OCI-LY1 (cell line): ENCODE measurements around the gene ZNF480.
"Not testable (repeated sequence)": the region's sequence is repeated elsewhere in the genome, so short reads cannot be mapped to it uniquely, and the experiment has no call there.

Experiments
- H2AFZ ChIP-seq: fragments of 200-600 bp; sonication (generic), shearing (Covaris generic); 2 replicates; pipeline ENCODE4 v1.6.0; 2014; ENCODE audit warnings: antibody characterized with exemption, mild to moderate bottlenecking, low read length
- H3F3A ChIP-seq: fragments of 200-600 bp; sonication (generic), shearing (Covaris generic); 2 replicates; pipeline ENCODE4 v1.6.0; 2014; ENCODE audit warnings: mild to moderate bottlenecking, antibody characterized with exemption, low read length, moderate library complexity; ENCODE audit not compliant: insufficient read depth
- H3K27ac ChIP-seq: fragments of 200-600 bp; sonication (generic); 2 replicates; pipeline ENCODE4 v1.5.1; 2014; ENCODE audit warnings: low read length, mixed run types, mild to moderate bottlenecking, low read depth; ENCODE audit not compliant: poor library complexity, severe bottlenecking
- H3K27me3 ChIP-seq: fragments of 200-600 bp; sonication (generic); 2 replicates; pipeline ENCODE4 v1.6.0; 2014; ENCODE audit warnings: antibody characterized with exemption, mild to moderate bottlenecking, low read length, moderate library complexity; ENCODE audit not compliant: insufficient read depth
- H3K36me3 ChIP-seq: fragments of 200-600 bp; sonication (generic); 2 replicates; pipeline ENCODE4 v1.6.1; 2014; ENCODE audit warnings: mild to moderate bottlenecking, antibody characterized with exemption, low read length, moderate library complexity, mixed read lengths; ENCODE audit not compliant: insufficient read depth
- H3K4me1 ChIP-seq: fragments of 200-600 bp; sonication (generic); 2 replicates; pipeline ENCODE4 v1.5.1; 2014; ENCODE audit warnings: mild to moderate bottlenecking, low read length, moderate library complexity; ENCODE audit not compliant: insufficient read depth, severe bottlenecking
- H3K4me2 ChIP-seq: fragments of 200-600 bp; sonication (generic), shearing (Covaris generic); 2 replicates; pipeline ENCODE4 v1.6.1; 2014; ENCODE audit warnings: low read length
- H3K4me3 ChIP-seq: fragments of 200-600 bp; sonication (generic); 2 replicates; pipeline ENCODE4 v1.5.1; 2014; ENCODE audit warnings: low read length, low read depth, mild to moderate bottlenecking, mixed read lengths; ENCODE audit not compliant: poor library complexity, severe bottlenecking
- H3K79me2 ChIP-seq: fragments of 200-600 bp; shearing (Covaris generic); 2 replicates; pipeline ENCODE4 v1.6.1; 2016; ENCODE audit warnings: mixed run types, low read length, mixed read lengths; ENCODE audit not compliant: insufficient read depth
- H3K9ac ChIP-seq: fragments of 200-600 bp; sonication (generic), shearing (Covaris generic); 2 replicates; pipeline ENCODE4 v1.6.1; 2014; ENCODE audit warnings: mild to moderate bottlenecking, low read length, mixed read lengths
- H3K9me2 ChIP-seq: fragments of 200-600 bp; sonication (generic), shearing (Covaris generic); 2 replicates; pipeline ENCODE4 v1.6.1; 2014; ENCODE audit warnings: low read depth, mild to moderate bottlenecking, low read length, mixed read lengths
- H3K9me3 ChIP-seq: fragments of 200-600 bp; shearing (Covaris generic); 2 replicates; pipeline ENCODE4 v1.6.1; 2014; ENCODE audit warnings: low read length, mixed read lengths
- H4K20me1 ChIP-seq: fragments of 200-600 bp; sonication (generic), shearing (Covaris generic); 2 replicates; pipeline ENCODE4 v1.6.0; 2016; ENCODE audit warnings: mild to moderate bottlenecking, low read length; ENCODE audit not compliant: insufficient read depth
- EZH2 ChIP-seq: fragments of 200-600 bp; sonication (generic), shearing (Covaris generic); IDR thresholded peaks from 2 replicates; pipeline ENCODE4 v1.8.0; 2017; ENCODE audit warnings: borderline replicate concordance, mixed run types, mild to moderate bottlenecking, antibody characterized with exemption, low read length, moderate library complexity, mixed read lengths
- TF ChIP-seq, protein P1 (sequence below): fragments of 200-600 bp; sonication (generic), shearing (Covaris generic); IDR thresholded peaks from 2 replicates; pipeline ENCODE4 v1.5.1; 2017; ENCODE audit warnings: mild to moderate bottlenecking, antibody characterized with exemption, low read length, moderate library complexity, mixed read lengths

ZNF480 gene

DNA sequence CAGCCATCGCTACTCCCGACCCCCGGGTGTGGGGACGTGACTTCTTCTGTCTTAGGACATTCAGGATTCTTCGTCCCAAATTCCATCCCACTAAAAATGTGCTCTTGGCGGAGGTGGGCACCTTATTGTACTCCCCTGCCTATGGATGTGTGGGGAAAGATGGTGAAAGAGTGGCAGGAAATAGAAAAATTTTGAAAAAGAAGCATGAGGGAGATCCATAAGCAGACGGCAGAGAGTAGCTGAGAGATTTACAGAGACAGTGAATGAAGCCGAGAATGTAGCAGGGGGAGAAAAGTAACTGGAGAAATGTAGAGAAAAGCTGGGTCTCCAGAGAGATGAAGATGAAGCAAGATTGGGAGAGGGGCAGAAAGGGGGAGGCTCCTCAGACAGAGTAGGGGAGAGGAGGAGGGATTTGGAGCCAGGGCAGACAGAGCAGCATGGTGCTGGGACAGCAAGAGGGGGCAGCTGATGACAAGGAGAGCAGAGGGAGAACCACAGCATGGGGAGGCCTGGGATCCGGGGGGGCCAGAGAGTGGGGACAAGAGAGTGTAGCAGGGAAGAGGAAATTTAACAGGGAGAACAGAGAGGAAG is 39.9 kb downstream of the ZNF480 start:
- Histone ChIP-seq H3K27me3 (no peaks in the 10 kb centered on the region), H2AFZ (no peak overlapping the region), H3K79me2 (no peaks in the 10 kb centered on the region), H3K9ac (no peak overlapping the region), H4K20me1 (no peaks in the 10 kb centered on the region), H3K27ac (no peak overlapping the region), H3K4me1 (no peaks in the 10 kb centered on the region), H3K4me2 (no peak overlapping the region), H3K4me3 (no peak overlapping the region), H3K9me3 (peaks cover 5% of the 10 kb centered on the region; the same call in 1 of the 2 replicates), H3K9me2 (no peaks in the 10 kb centered on the region), H3F3A (no peaks in the 10 kb centered on the region), H3K36me3 (no peaks in the 10 kb centered on the region)
- no peak for TF ChIP-seq EZH2

GRCh38 chr19:52339022-52339421 is 42.1 kb downstream of the ZNF480 start:
- not testable (repeated sequence) for H3K27me3 ChIP-seq, H3K36me3 ChIP-seq, H3K4me2 ChIP-seq, H3K4me1 ChIP-seq, H4K20me1 ChIP-seq, H3K79me2 ChIP-seq, H3K9me2 ChIP-seq, H3F3A ChIP-seq, H2AFZ ChIP-seq, H3K9me3 ChIP-seq, H3K4me3 ChIP-seq, H3K27ac ChIP-seq, H3K9ac ChIP-seq

DNA sequence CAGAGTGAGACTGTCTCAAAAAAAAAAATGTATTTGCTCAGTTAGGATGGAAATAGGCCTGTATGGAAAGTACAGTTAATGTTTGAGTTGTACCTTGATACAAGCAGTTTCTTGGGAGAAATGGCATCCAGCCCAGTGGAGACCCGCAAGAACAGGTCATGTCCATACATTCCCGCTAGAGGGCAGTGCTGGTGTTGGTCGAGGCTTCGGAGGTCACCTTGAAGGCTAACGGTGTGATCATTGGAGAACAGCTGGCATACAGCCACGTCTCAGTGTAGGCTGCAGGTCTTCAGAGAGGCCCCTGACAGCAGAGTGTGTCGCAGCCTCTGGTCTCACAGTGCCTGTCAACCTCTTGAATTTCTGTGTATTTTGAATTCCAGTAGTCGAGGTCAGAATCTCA is 46.6 kb downstream of the ZNF480 start:
- no peaks in the 10 kb centered on the region for H4K20me1 ChIP-seq
- no peaks in the 10 kb centered on the region for H3K79me2 ChIP-seq
- no peaks in the 10 kb centered on the region for H3K36me3 ChIP-seq
- no peaks in the 10 kb centered on the region for H3K27me3 ChIP-seq
- no peaks in the 10 kb centered on the region for H3K9me3 ChIP-seq
- TF ChIP-seq, protein P1, sequence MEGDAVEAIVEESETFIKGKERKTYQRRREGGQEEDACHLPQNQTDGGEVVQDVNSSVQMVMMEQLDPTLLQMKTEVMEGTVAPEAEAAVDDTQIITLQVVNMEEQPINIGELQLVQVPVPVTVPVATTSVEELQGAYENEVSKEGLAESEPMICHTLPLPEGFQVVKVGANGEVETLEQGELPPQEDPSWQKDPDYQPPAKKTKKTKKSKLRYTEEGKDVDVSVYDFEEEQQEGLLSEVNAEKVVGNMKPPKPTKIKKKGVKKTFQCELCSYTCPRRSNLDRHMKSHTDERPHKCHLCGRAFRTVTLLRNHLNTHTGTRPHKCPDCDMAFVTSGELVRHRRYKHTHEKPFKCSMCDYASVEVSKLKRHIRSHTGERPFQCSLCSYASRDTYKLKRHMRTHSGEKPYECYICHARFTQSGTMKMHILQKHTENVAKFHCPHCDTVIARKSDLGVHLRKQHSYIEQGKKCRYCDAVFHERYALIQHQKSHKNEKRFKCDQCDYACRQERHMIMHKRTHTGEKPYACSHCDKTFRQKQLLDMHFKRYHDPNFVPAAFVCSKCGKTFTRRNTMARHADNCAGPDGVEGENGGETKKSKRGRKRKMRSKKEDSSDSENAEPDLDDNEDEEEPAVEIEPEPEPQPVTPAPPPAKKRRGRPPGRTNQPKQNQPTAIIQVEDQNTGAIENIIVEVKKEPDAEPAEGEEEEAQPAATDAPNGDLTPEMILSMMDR: peak; percentile 70
- no peak for TF ChIP-seq EZH2
- H3K4me1 ChIP-seq: no peaks in the 10 kb centered on the region
- H3F3A ChIP-seq: no peaks in the 10 kb centered on the region
- no peak overlapping the region for H3K27ac ChIP-seq
- H3K9ac ChIP-seq: no peak overlapping the region
- no peak overlapping the region for H3K4me2 ChIP-seq
- no peak overlapping the region for H2AFZ ChIP-seq
- no peak overlapping the region for H3K4me3 ChIP-seq
- no peaks in the 10 kb centered on the region for H3K9me2 ChIP-seq

DNA sequence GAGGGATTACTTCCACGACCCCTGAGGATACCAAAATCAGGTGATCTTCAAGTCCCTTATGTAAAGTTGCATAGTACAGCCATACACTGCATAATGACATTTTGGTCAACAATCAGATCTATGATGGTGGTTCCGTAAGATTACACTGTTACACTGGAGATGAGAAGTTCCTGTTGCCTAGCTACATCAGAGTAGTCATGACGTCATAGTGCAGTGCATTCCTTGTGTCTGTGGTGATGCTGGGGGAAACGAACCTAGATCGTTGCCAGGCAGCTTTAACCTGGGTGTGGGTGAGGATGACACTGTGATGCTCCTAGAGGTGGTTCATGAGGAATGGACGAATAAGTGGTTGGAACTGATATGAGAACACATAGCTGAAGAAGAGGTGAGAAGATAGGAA is 48.2 kb downstream of the ZNF480 start:
- TF ChIP-seq, protein P1: no peak
- TF ChIP-seq EZH2: no peak

More for the DNA sequence above, 48.2 kb downstream of the ZNF480 start:
- Histone ChIP-seq H4K20me1 (no peaks in the 10 kb centered on the region), H2AFZ (no peak overlapping the region), H3K4me1 (no peaks in the 10 kb centered on the region), H3F3A (no peaks in the 10 kb centered on the region), H3K4me3 (no peak overlapping the region), H3K4me2 (no peak overlapping the region), H3K36me3 (no peaks in the 10 kb centered on the region), H3K9ac (no peak overlapping the region), H3K79me2 (no peaks in the 10 kb centered on the region), H3K9me2 (no peaks in the 10 kb centered on the region), H3K27ac (no peak overlapping the region), H3K9me3 (no peaks in the 10 kb centered on the region), H3K27me3 (no peaks in the 10 kb centered on the region)
